Body of pancreas (tissue), 4 donors: ENCODE data around the gene DLG1. TPM values are rescaled to one million over a fixed set of nuclear protein-coding genes. Genes with fewer than 3 reads are reported as not detected.

Experiments
- ATAC-seq: fragments of 150-250 bp; one replicate; pipeline ENCODE4 v1.9.1; 2016
- DNase-seq, 4 donors: peaks; one replicate each; pipeline ENCODE4 v3.0.0-alpha.2; 2019
- H3K27ac ChIP-seq, 4 donors: fragments of 200-600 bp; sonication (generic); 1 replicate in 3 of 4; 2 replicates in 1 of 4; pipeline versions ENCODE4 v1.5.1 to v1.6.1; 2016 to 2019; ENCODE audit warnings: mild to moderate bottlenecking in 1 of 4, mixed read lengths in 1 of 4, moderate library complexity in 1 of 4
- H3K27me3 ChIP-seq, 2 donors: fragments of 200-600 bp; sonication (generic); one replicate each; pipeline ENCODE4 v1.6.0; 2016; ENCODE audit warnings: mild to moderate bottlenecking in 1 of 2
- H3K36me3 ChIP-seq, 2 donors: fragments of 200-600 bp; sonication (generic); replicated peaks in 1 of 2; 2 replicates each; pipeline ENCODE4 v1.5.1; 2016; ENCODE audit warnings: low read depth in 2 of 2; ENCODE audit not compliant: insufficient read depth in 1 of 2
- H3K4me1 ChIP-seq: fragments of 200-600 bp; sonication (generic); one replicate; pipeline ENCODE4 v1.6.0; 2016
- H3K4me3 ChIP-seq, 2 donors: fragments of 200-600 bp; sonication (generic); 1 replicate in 1 of 2; 2 replicates in 1 of 2; pipeline ENCODE4 v1.5.1; 2016 to 2019
- H3K9me3 ChIP-seq, 3 donors: fragments of 200-600 bp; sonication (generic); 1 replicate in 2 of 3; 2 replicates in 1 of 3; pipeline ENCODE4 v1.5.1; 2016
- CTCF ChIP-seq, 7 experiments: fragments of 450-650 bp in 4 of 7; fragments of 200-600 bp in 3 of 7; sonication (generic) in 3 of 7; IDR thresholded peaks; one replicate each; pipeline ENCODE4 v1.5.1; 2016 to 2019; ENCODE audit warnings: antibody characterized with exemption in 7 of 7
- POLR2A ChIP-seq, 3 donors: fragments of 450-650 bp; IDR thresholded peaks; one replicate each; pipeline ENCODE4 v1.6.1; 2016; ENCODE audit warnings: antibody characterized with exemption in 3 of 3, mild to moderate bottlenecking in 2 of 3
- WGBS, 2 donors: methylation state at CpG; one replicate each; pipeline ENCODE4 v1.1.5; 2017; 5-methylcytosine and 5-hydroxymethylcytosine counted together
- intact Hi-C: fragments of 100-400 bp; cut with DNase I; formaldehyde crosslinking; loops from one replicate; pipeline ENCODE4 v1.15.1; 2023
- total RNA-seq, 2 donors: library from RNA; depleted of rRNA; stranded (reverse); fragments of >200 nt; gene quantifications; one replicate each; pipeline ENCODE4 v1.1.0, GENCODE V29; 2016

DLG1 gene
- total RNA-seq, 2 donors from 2014 or later, result 45.8 to 48.8 TPM

DNA sequence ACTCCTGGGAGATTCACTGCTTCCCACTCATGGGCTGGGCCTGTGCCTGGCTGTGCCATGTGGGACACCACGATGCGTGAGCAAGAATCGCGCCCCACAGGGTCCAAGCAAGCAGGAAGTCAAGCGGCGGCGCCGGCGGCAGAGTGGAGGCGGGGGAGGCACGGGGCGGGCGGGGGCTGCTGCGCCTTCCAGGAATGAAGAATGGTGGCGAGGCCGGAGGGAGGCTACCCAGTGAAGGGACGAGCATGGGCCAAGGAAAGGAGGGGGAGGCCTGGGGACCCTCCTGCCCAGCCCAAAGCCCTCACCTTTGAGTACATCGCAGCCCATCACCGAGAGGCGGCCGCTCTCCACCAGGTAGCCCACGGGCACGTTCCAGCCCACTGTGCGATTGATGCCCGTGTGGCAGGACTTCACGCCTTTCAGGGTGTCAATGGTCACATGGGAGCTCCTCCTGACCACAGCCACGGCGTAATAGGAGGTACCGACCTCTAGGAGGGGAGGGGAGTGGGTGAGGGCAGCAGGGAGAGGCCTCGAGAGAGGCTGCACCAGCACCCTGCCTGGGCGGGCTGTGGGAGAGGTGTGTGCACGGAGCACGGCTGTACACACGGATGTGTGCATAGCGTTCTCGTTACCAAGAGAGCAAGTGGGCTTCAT is 274.3 kb downstream of the DLG1 start:
- Histone ChIP-seq H3K4me1 (peaks cover 20% of the 10 kb centered on the region), H3K4me3 (no peak overlapping the region), H3K9me3 (no peaks in the 10 kb centered on the region), H3K27me3 (no peaks in the 10 kb centered on the region), H3K27ac (peak overlapping the region in 2 of 4 donors; percentile 38 to 47), H3K36me3 (no peaks in the 10 kb centered on the region)
- intact Hi-C loops, result no loop called here
- no peak for DNase-seq
- ATAC-seq, result no peak
- TF ChIP-seq POLR2A (IDR thresholded peaks at IDR 0.05), result no peak
- no peak for TF ChIP-seq CTCF (IDR thresholded peaks at IDR 0.05)
- WGBS, 2 donors, result 76 to 82% methylated on average over 21 to 36 of the region's 36 CpGs

GRCh38 chr3:197023241-197023997 is 275.0 kb downstream of the DLG1 start:
- H3K36me3 ChIP-seq, result no peaks in the 10 kb centered on the region
- peak; percentile 60 for ATAC-seq
- H3K4me3 ChIP-seq, result no peak overlapping the region
- no peaks in the 10 kb centered on the region for H3K27me3 ChIP-seq
- H3K27ac ChIP-seq, result peak overlapping the region in 2 of 4 donors; percentile 38 to 47
- intact Hi-C loops, result no loop called here
- H3K9me3 ChIP-seq, result no peaks in the 10 kb centered on the region
- peaks cover 13% of the 10 kb centered on the region for H3K4me1 ChIP-seq
- WGBS, 2 donors, result 40 to 44% methylated on average over 26 to 27 of the region's 27 CpGs
- TF ChIP-seq CTCF (IDR thresholded peaks at IDR 0.05), result no peak
- TF ChIP-seq POLR2A (IDR thresholded peaks at IDR 0.05), result peak in 2 of 3 donors; percentile 13 to 21
- no peak for DNase-seq

DNA sequence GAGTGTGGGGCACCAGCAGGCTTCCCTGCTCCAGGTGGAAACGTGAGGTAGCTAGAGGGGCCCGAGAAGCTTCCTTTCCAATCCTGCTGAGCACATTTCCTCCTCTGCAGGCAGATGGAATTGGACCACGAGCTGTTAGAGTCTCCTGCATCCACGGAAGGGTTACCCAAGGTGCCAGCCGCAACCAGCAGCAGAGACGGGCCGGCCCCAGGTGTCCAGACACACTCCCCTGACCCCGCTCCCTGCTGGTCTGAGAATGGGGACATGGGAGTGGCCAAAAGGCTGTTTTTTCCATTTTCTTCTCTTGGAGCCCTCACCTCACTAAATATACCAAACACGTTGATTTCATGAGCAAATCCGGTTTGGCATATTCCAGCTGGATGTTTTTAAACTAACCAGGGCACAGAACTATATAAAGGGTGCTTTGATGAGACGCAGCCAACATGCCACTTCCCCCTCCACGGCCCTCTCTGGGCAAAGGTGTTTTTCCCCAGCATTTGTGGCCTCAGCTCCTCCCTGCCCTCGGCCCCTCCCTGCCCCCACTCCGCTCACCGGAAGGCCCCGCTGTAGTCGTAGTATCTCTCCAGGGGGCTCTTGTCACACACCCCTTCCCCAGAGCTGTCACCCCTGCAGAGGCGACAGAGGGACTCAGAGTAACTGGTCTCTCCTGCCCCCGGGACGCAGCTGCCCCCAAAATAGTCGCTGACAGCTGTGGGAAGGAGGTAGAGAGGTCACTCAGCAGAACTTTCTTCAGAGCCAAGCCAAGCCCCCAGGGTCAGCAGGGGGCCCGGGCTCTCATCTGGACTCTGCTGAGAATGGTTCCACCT is 275.8 kb downstream of the DLG1 start:
- TF ChIP-seq POLR2A (IDR thresholded peaks at IDR 0.05), result no peak
- TF ChIP-seq CTCF (IDR thresholded peaks at IDR 0.05), result no peak
- H3K4me1 ChIP-seq, result peaks cover 13% of the 10 kb centered on the region
- H3K9me3 ChIP-seq, result no peaks in the 10 kb centered on the region
- H3K27me3 ChIP-seq, result no peaks in the 10 kb centered on the region
- no peaks in the 10 kb centered on the region for H3K36me3 ChIP-seq
- intact Hi-C loops, result no loop called here
- no peak for ATAC-seq
- H3K4me3 ChIP-seq, result no peak overlapping the region
- WGBS, 2 donors, result 29 to 30% methylated on average over 20 to 22 of the region's 22 CpGs
- DNase-seq, result no peak
- H3K27ac ChIP-seq, result no peak overlapping the region

GRCh38 chr3:197021729-197022404 is 276.5 kb downstream of the DLG1 start:
- Histone ChIP-seq H3K27ac (no peak overlapping the region), H3K36me3 (no peaks in the 10 kb centered on the region), H3K4me3 (no peak overlapping the region), H3K9me3 (no peaks in the 10 kb centered on the region), H3K4me1 (peaks cover 13% of the 10 kb centered on the region), H3K27me3 (no peaks in the 10 kb centered on the region)
- TF ChIP-seq CTCF (IDR thresholded peaks at IDR 0.05), result no peak
- TF ChIP-seq POLR2A (IDR thresholded peaks at IDR 0.05), result no peak
- DNase-seq, result no peak
- no peak for ATAC-seq
- 74 to 80% methylated on average over 15 of the region's 15 CpGs for WGBS, 2 donors
- intact Hi-C loops, result no loop called here
